HG02642 (cell line): ENCODE data around the gene PAIP1.
"Not testable (repeated sequence)": the region's sequence is repeated elsewhere in the genome, so short reads cannot be mapped to it uniquely, and the experiment has no call there.

Experiments used
- ATAC-seq: cut with Tn5 transposase; IDR thresholded peaks from one replicate; pipeline ENCODE4 v1.9.1; 2021; ENCODE audit warnings: mild to moderate bottlenecking; ENCODE audit not compliant: unreplicated experiment, poor library complexity

Gene PAIP1

GRCh38 chr5:43523662-43524072, 33.2 kb downstream of the PAIP1 start:
- no peak for ATAC-seq

- ATAC-seq, result no peak
These were observed 36.3 kb downstream of the PAIP1 start for GRCh38 chr5:43520615-43521014.

DNA sequence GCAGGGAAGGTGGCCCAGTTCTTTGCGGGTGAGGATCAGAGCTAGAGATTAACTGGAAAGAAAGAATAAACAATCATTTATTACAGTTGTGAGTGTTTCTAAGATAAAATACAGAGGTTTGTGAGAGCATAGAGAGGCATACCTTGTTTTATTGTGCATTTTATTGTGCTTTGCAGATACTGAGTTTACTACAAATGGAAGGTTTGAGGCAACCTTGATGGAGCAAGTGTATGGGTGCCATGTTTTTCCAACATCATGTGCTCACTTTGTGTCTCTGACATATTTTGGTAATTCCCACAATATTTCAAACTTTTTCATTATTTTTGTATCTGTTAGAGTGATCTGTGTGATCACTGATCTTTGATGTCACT, 41.2 kb downstream of the PAIP1 start:
- ATAC-seq, result no peak

GRCh38 chr5:43514816-43515677, 41.8 kb downstream of the PAIP1 start, which contains the start of gene C5orf34:
TSS of gene C5orf34 (minus strand) at chr5:43515148. CDS start at chr5:43509339, 5,809 bp downstream.
- ATAC-seq, result peak; percentile 99

- peak; percentile 36 for ATAC-seq
These were observed 42.4 kb downstream of the PAIP1 start for GRCh38 chr5:43514471-43514815.

DNA sequence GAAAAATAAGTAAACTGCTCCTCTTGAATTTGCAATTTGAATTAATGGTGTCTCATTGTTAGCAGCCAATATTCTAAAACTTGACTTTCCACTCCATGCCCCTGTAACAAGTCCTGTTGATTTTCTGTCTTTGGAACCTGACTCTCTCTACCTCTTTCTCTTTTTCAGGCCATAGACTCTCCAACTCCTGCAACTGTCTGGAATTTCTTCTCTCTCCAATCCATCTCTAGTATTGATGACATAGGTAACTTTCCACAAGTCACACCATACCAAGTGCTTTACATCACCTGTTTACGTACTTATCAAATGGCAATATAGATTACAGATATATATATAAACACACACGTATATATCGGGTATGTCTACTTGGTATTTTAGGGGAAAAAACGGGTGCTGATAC, 42.9 kb downstream of the PAIP1 start:
- ATAC-seq, result no peak

DNA sequence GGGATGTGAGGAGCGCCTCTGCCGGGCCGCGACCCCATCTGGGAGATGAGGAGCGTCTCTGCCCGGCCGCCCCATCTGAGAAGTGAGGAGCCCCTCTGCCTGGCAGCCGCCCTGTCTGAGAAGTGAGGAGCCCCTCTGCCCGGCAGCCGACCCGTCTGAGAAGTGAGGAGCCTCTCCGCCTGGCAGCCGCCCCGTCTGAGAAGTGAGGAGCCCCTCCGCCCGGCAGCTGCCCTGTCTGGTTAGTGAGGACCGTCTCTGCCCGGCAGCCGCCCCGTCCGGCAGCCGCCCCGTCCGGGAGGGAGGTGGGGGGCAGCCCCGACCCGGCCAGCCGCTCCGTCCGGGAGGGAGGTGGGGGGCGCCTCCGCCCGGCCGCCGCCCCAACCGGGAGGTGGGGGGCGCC, 45.8 kb downstream of the PAIP1 start:
- not testable (repeated sequence) for ATAC-seq

DNA sequence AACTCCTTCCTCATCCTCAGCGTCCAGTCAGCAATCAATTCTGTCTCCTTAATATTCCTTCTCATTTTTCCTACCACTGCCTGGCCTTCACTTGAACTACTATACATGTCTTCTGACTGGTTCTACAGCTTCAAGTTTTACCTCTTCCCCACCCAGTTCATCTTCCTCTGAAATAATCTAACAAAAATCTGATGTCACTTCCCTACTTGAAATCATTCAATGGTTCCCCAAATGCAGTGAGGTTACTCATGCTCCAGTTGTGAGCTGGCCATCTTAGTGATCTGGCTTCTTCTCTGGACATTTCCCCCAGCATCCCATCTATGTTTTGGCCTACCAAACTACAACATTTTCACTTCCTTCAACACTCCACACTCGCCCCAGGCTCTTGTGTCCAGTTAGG, 58.3 kb downstream of the PAIP1 start:
- ATAC-seq, result no peak

DNA sequence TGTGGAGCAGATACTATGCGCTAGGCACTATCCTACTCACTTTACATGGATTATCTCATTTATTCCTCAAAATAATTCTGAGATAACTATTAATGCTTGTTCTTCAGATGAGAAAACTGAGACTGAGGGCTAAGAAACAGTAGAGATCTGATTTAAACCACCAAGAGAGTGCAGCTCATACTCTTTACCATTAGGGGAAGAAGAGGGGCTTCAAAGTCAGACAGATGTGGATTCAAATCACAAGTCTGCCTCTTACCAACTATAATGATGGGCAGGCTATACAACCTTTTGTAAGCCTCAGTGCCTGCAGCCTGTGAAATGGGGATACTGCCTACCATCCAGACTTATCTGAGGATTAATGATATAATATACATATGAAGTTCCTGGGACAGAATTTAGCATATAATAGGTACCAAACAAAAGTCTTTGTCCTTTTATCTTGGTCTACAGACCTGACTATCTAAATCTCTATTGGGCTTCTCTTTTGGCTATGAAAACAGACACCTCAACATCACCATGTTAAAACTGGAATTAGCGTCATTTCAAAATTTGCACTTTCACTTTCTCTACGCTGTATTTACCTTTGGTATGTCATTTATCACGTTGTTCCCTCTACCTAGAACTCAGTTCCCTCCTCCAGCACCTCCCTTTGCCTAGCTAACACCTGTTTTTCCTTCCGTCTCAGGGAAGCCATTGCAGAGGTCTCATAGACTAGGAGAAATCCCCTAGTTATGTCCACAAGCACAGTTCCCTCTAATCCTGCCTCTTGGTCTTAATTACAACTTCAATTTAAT, 59.4 kb downstream of the PAIP1 start:
- ATAC-seq, result no peak

DNA sequence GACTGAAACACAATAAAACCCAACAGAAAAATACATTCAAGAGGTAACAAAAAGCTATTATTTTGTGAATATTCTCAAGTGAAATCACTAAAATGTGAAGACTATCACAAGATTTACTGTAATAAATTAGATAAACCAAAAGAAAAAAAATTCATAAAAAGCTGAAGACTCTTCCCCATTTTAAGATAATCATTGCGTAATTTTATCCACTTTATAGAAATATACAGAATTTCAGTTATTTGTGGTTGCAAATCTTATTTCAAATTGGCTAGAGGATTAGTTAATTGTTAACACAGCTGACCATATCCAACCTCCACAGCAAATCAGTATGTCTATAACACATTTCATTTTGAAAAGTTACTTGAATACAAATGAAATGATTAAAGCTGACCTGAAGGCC, 65.6 kb downstream of the PAIP1 start:
- ATAC-seq, result no peak

DNA sequence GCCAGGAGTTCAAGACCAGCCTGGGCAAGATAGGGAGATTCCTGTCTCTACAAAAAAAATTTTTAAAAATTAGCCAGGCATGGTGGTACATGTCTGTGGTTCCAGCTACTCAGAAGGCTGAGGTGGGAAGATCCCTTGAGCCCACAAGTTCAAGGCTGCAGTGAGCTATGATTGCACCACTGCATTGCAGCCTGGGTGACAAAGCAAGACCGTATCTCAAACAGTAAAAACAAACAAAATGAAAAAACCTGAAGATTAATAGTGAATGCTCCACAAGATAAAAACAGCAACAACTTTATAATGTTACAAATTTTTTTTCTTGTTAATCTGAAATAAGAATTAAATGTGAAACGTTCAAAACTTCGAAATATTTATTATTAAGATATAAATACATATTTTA, 70.5 kb downstream of the PAIP1 start:
- ATAC-seq, result no peak

DNA sequence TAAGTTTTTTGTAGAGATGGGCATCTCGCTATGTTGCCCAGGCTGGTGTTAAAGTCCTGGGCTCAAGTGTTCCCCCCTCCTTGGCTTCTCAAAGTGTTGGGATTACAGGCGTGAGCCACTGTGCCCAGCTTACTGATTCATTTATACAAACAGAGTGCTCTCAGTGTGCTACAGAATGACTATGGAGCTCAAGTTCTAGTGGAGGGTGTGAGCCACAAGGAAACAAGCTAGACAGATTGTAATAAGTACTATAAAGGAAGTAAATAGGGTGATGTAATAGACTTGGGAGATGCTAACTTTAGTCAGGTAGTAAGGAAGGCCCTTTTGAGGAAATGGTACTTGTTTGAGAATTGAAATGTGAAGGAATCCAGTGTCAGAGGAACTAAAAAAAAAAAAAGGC, 71.5 kb downstream of the PAIP1 start:
- no peak for ATAC-seq

DNA sequence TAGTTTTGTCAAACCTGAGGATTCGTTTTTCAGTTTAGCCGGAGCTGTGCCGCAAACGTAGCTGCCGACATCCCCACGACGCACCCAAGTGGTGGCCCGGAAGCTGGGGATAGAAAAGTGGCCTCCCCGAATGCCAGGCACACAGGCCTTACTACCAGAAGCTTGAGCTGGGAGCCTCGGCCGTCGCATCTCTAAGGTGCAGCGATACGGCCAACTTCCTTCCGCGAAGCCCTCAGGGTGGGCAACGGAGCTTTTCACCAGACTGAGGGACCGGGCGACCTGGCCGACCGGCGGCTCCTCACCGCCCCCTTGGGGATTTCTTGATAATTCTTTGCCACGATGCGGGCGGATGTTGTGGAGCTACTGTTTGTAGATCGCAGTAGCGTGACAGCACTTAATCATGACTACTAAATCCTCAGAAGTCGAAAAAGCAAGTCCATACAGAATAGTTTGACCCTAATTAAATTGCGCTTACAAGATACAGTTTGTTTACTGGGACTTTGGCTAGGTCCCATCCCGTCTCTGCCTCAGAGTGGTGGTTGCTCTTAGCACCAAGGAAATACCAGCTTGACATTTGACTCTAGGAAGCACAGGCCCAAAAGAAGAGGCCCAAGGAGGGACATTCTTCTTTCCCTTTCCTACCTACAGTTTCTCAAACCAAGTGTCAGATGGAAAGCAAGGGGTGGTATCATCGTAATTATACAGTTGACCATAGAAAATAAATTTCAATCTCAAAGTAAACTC, 72.6 kb downstream of the PAIP1 start:
- ATAC-seq, result peak; percentile 74

- ATAC-seq, result peak; percentile 91
These were observed 73.4 kb downstream of the PAIP1 start, which contains the start of gene TMEM267 for GRCh38 chr5:43483298-43484105. TSS of gene TMEM267 (minus strand) at chr5:43483865. CDS start at chr5:43453969, 29,896 bp downstream.

DNA sequence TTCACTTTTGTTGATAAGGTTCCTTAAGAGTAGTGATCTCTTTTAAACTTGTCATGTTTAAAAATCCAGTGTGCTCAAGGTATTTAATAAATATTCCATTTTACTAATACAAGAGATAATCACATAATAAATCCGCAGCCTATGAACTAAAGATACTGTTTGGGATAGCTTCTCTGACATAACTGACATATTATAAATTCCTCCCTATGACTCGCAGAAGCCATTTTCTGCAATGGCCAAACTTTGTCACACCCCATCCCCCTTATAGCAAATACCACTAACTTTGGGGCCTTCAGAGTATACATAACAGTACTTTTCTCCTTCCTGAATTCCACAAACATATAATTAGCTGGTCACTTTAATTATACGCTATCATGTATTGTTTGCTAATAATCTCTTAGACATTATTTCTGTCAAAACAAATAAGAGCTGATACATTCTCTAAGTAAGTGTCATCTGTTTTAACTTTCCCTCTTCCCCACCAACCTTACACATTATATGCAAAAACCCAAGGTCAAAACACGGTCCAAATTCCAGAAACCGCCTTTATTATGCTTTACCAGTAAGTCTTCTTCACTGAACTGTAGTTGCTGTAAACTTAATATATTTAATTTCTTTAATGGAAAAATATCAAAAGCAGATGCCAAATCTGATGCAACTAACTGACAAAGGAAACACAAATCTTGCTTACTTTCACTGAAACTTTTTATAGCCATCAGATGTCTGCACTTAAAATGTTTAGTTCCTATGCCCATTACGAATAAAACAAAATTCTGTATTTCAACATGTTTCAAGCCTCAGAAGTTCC, 74.2 kb downstream of the PAIP1 start:
- no peak for ATAC-seq
